HG03575 (cell line): Measurements from ENCODE around the gene IL16.
"Not testable (repeated sequence)": the region's sequence is repeated elsewhere in the genome, so short reads cannot be mapped to it uniquely, and the experiment has no call there.

ENCODE experiments used
- ATAC-seq: cut with Tn5 transposase; IDR thresholded peaks from one replicate; pipeline ENCODE4 v1.9.1; 2021; ENCODE audit not compliant: unreplicated experiment, insufficient number of reproducible peaks, low FRiP score; ENCODE audit errors: extremely low read depth

IL16 gene

DNA sequence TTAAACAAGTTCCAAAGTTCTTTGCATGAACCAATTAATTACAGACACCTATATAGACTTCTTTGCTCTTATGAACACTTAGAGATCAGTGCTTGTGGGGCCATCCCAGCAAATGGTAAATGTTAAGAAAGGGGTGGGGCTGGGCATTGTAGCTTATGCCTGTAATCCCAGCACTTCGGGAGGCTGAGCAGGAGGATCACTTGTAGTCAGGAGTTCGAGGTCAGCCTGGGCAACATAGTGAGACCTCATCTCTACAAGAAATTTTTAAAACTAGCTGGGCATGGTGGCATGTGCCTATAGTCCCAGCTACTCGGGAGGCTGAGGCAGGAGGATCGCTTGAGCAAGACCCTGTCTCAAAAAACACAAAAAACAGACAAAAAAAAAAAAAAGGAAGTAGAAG is 146.7 kb downstream of the IL16 start:
- no peak for ATAC-seq

DNA sequence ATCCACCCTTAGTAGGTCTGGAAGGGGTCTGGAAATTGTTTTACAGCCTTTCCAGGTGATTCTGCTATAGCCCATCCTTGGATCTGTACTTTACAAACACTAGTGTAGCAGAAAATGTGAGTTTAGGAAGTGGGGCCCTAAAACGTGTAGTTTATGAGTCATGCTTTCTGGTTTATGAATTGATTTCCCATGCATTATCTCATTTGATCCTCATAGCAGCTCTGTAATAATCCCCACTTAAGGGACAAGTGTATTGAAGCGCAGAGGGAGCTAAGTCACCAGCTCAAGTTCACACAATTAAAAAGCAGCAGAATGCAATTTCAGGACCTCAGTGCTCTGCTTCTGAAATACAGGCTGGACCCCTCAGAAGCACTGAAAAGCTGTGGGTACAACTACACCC is 149.9 kb downstream of the IL16 start:
- no peak for ATAC-seq

DNA sequence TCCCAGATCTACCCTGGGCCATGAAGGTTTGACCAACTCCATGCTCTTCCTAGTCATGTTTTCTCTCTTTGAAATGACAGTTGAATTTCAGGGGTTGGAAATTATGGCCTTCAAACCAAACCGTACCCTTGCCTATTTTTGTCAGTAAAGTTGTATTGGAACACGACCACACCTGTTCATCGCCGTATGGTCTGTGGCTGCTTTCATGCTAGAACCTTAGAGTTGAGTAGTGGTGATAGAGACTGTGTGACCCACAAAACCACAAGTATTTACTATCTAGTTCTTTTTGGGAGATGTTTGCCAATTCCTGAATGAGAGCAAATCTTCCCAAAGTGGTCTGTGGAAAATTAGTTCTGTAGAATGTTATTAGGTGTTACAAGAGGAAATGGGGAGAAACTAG is 151.2 kb downstream of the IL16 start:
- ATAC-seq, result no peak

DNA sequence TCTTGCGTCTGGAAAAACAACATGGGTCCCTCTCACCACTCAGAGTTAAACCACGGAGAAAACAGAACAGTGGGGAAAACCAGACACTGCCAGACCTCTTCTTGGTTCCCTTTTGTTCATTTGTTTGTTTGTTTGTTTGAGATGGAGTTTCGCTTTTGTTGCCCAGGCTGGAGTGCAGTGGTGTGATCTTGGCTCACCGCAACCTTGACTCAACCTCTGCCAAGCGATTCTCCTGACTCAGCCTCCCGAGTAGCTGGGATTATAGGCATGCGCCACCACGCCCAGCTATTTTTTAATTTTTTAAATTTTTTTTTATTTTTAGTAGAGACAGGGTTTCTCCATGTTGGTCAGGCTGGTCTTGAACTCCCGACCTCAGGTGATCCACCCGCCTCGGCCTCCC is 152.0 kb downstream of the IL16 start:
- ATAC-seq, result not testable (repeated sequence)

DNA sequence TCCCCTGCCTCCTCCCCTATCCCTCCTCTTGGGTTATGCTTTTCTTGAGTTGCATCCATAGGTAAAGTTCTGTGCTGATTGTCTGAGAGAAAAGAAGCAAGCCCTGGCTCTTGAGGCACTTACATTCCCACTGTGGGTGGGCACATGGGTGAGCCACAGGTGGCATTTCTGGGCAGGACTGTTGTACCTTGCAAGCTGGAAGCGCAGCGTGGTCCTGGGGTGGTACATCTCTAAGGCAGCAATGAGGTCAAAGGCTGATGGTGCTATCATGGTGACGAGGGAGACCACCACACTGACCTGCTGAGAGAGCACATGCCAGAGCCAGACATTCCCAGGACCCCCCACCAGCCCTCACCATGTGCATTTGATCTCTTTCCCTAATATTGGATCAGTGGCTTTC is 152.6 kb downstream of the IL16 start:
- no peak for ATAC-seq

DNA sequence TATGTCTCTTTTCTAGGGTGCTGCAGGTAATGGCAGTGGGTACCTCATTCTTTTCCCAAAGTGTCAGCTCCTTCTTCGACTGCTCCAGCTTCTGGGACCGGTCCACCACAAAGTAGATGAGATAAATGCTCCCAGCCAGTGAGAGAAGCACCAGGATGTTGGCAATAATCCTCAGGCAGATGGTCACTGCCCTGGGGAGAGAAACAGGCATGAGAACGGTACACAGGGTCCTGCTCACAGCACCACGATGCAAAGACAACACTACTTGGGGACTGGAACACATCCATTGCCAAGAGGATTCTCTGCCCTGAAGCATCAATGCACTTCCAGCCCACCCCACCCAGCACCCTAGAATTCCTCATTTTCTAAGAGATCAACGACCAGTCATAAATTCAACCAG is 155.0 kb downstream of the IL16 start:
- ATAC-seq, result no peak

DNA sequence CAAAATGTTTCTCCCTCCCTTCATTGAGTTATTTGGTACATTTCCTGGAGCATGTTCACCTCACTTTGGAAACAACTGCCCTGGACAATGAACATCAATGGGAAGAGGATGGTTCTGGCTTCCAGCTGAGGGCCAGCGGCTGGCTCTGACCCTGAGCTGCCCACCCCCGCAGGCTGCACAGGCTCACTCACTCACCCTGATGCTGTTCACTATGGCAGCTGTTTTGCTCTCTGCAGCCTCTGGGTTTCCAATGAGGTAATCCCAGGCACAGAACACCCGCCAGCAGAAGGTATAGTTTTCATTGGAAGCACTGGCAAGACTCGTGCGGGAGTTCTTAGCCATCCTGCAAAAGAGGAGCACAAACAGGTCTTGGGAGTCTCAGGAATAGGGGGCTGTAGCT is 159.6 kb downstream of the IL16 start:
- ATAC-seq, result no peak

DNA sequence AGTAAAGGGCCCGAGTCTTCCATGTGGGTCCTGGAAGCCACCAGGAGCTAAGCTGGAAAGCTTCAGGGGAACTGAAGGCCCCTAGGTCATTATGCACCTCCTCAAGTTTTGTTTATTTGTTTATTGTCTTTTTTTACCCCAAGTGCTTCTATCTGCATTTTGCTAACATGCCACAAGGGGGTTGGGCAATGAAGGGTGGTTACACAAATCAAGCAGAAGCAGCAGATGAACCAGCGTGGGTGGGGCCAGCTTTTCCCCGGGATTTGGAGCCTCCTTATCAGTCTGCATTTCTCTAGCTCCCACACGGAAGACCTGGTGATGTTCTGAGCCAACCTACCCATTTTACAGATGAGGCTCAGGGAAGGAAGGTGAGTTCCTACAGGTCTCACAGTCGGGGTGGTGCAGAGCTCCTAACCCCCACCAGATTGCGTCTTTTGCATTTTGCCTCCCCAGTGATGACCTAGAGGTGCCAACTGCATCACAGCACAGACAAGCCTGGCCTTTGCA is 160.6 kb downstream of the IL16 start:
- ATAC-seq, result no peak

DNA sequence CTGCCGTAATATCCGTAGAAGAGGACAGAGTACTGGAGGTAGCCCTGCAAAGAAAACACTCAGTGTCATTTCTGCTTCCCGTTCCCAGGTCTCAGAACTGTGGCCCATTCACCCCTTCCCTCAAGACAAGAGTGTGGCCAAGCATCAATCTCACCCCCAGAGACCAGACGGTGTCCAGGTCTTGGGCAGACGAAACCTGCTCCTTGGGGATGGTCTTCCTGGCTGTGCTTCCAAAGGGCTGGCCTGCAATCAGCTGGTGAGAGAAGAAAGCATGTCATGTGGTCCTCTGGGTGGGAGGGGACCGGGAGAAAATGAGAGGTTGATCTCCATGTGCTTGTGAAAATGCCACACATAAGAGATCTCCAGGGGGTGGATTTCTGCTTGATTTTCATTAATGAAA is 161.6 kb downstream of the IL16 start:
- ATAC-seq, result no peak

DNA sequence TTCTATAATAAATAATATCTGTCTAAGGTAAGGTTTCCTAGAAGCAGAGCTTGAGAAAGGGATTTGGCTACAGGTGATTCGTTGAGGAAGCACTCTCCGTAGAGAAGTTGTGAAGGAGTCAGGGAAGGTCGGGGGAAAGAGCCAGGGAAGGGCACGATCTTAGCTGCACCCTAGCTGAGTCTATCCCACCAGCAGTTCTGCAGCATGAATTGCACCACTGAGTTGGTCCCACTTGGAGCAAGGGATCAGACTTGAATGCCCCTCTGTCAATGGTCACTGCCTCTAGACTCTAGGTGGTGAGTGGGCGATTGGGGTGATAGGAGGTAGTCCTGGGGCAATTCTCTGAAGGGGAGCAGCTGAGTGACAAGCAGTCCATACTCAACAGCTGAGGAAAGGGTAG is 163.8 kb downstream of the IL16 start:
- no peak for ATAC-seq

DNA sequence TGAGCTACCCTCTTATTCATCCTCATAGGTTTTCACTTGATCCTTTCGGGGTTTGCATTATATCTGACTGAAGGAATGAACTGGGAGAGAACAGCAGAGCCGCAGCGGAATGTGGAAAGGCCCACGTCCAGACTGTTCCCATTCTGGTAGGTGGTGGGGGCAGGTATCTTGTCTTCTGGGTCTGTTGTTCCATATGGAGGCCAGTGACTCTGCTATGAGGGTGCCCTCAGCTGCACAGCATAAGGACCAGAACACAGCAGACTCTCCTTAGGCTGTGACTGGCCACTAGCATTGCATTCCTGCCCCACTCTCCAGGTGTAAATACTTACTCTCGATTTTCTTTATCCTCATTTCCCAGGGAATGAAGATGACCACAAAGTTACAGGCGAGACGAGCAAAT is 165.2 kb downstream of the IL16 start:
- no peak for ATAC-seq

DNA sequence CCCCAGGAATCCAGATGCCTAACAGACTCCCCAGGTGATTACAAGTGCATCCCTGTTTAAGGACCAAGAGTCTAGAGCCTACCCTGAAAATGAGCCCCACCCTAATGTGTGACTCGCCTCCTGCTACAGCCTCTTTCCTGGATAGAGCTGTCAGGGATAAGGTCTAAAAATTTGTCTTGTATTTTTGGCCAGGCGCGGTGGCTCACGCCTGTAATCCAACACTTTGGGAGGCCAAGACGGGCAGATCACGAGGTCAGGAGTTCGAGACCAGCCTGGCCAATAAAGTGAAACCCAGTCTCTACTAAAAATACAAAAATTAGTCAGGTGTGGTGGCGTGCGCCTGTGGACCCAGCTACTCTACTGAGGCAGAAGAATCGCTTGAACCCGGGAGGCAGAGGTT is 166.1 kb downstream of the IL16 start:
- no peak for ATAC-seq

DNA sequence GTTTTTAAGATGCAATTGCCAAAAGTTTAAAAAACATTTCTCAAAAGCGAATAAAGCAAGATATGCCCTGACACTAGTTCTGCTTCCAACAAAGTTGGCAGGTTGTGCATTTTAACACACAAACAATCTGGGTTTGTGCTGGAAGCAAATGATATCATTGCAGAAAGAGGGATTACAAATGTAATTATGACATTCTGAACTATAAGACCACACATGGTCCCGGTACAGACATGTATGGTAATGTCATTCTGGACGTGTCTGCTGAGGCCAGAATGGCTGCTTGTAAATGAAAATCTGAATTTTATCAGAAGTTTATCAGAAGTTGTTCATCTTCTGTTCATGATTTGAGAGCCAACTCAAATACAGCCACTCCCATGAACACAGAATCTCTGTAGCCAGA is 166.6 kb downstream of the IL16 start:
- ATAC-seq, result no peak
